Suppressor macrophage (primary cell): ENCODE data around the gene FAAP20.

ENCODE experiments used
- DNase-seq, 4 experiments: peaks; one replicate each; pipeline ENCODE4 v3.0.0-alpha.2; 2020 to 2022

FAAP20 gene

GRCh38 chr1:2210084-2210653 lies 15.6 kb upstream of the FAAP20 start:
- no peak for DNase-seq

- no peak for DNase-seq
Observed at GRCh38 chr1:2209400-2210083, 15.0 kb upstream of the FAAP20 start.

GRCh38 chr1:2208309-2209239 lies 14.0 kb upstream of the FAAP20 start:
- DNase-seq, result no peak

- DNase-seq, result no peak
Observed at GRCh38 chr1:2206813-2207487, 12.4 kb upstream of the FAAP20 start.

GRCh38 chr1:2205191-2205952 lies 10.8 kb upstream of the FAAP20 start:
- DNase-seq, result peak in 3 of 4 experiments; percentile 87 to 96 (median 89)

GRCh38 chr1:2204415-2205190 lies 10.0 kb upstream of the FAAP20 start:
- DNase-seq, result peak in 3 of 4 experiments; percentile 71 to 98 (median 77)

- DNase-seq, result no peak
Observed at GRCh38 chr1:2203671-2204414, 9.3 kb upstream of the FAAP20 start.

- DNase-seq, result no peak
Observed at GRCh38 chr1:2202843-2203601, 8.4 kb upstream of the FAAP20 start.

GRCh38 chr1:2202008-2202575 lies 7.5 kb upstream of the FAAP20 start:
- no peak for DNase-seq

GRCh38 chr1:2201062-2201461 lies 6.5 kb upstream of the FAAP20 start:
- no peak for DNase-seq

- no peak for DNase-seq
Observed at GRCh38 chr1:2200308-2200943, 5.9 kb upstream of the FAAP20 start.

GRCh38 chr1:2199042-2199810 lies 4.7 kb upstream of the FAAP20 start:
- peak; percentile 88 to 94 (median 92) for DNase-seq

- no peak for DNase-seq
Observed at GRCh38 chr1:2198571-2198970, 4.0 kb upstream of the FAAP20 start.

GRCh38 chr1:2197707-2198165 lies 3.2 kb upstream of the FAAP20 start:
- no peak for DNase-seq

GRCh38 chr1:2196901-2197638 lies 2.5 kb upstream of the FAAP20 start:
- no peak for DNase-seq

- no peak for DNase-seq
Observed at GRCh38 chr1:2195785-2196184, 1.2 kb upstream of the FAAP20 start.
